AG10803 (cell line): Measurements from ENCODE around the gene CHCHD3.

Experiments
- DNase-seq: peaks from one replicate; pipeline ENCODE4 v3.0.0; 2010; ENCODE audit warnings: low read depth
- H3K4me3 ChIP-seq: 2 replicates; pipeline ENCODE4 v1.5.1; 2011; ENCODE audit warnings: mild to moderate bottlenecking, low read length, control low read depth
- TF ChIP-seq, protein P1 (sequence below): conservative IDR thresholded peaks from 2 replicates; pipeline ENCODE4 v1.5.1; 2011; ENCODE audit warnings: mild to moderate bottlenecking, low read length, control low read depth, inconsistent platforms

Gene CHCHD3

DNA sequence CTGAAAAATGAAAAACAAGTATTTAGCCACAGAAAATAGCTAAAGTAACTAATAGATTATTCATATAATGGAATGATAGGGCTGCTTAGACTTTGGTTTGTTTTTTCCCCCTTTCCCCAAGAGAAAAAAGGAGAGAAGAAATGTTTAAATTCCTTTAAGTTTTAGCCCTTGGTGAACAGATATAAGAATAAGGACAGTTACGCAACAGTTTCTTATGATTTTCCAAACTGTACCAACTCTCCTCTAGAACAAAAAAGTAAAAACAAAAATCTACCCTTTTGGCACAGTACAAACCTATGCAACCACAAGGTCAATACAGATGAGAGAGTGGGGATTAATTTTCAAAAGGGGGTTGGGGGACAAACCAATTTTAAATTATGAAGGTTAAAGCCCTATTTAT, 227.7 kb downstream of the CHCHD3 start:
- H3K4me3 ChIP-seq = no peak overlapping the region
- DNase-seq = no peak
- TF ChIP-seq, protein P1, sequence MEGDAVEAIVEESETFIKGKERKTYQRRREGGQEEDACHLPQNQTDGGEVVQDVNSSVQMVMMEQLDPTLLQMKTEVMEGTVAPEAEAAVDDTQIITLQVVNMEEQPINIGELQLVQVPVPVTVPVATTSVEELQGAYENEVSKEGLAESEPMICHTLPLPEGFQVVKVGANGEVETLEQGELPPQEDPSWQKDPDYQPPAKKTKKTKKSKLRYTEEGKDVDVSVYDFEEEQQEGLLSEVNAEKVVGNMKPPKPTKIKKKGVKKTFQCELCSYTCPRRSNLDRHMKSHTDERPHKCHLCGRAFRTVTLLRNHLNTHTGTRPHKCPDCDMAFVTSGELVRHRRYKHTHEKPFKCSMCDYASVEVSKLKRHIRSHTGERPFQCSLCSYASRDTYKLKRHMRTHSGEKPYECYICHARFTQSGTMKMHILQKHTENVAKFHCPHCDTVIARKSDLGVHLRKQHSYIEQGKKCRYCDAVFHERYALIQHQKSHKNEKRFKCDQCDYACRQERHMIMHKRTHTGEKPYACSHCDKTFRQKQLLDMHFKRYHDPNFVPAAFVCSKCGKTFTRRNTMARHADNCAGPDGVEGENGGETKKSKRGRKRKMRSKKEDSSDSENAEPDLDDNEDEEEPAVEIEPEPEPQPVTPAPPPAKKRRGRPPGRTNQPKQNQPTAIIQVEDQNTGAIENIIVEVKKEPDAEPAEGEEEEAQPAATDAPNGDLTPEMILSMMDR = no peak

DNA sequence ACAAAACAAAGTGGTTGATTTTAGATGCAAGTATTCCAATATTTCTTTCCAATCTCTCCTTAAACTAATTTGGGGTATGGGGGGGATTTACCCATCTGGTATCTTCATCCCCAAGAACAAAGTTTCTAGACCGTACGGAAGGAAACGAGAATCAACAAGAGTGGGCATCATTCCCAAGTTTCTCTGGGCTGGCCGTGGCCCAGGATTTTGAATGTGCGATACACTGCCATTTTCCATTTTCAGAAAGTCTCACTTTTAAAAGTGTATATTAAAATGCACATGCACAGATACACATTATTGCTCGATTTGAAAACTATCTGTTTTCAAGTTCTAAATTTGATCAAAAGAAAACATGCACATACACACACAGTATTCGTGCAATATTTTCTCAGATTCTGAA, 234.5 kb downstream of the CHCHD3 start:
- TF ChIP-seq, protein P1 = no peak
- no peak for DNase-seq

DNA sequence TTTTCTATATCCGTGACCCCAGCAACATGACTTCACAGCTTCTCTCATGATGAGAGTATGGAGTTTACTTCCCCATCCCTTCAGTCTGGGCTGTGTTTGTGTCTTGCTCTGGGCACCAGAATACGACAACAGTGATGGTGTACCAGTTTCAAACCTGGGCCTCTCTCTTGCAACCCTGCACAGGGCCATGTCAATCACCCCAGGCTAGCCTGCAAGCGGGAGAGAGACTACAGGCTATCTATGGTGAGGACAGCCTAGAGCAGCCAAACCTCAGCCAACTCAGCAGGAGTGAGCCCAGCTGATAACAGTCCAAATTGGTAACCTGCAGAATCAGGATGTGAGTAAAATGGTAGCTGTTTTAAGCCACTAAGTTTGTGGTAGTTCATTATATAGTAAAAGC, 235.8 kb downstream of the CHCHD3 start:
- no peak for DNase-seq
- TF ChIP-seq, protein P1 = no peak
- no peak overlapping the region for H3K4me3 ChIP-seq

More for the DNA sequence above, 234.5 kb downstream of the CHCHD3 start:
- H3K4me3 ChIP-seq = no peak overlapping the region

DNA sequence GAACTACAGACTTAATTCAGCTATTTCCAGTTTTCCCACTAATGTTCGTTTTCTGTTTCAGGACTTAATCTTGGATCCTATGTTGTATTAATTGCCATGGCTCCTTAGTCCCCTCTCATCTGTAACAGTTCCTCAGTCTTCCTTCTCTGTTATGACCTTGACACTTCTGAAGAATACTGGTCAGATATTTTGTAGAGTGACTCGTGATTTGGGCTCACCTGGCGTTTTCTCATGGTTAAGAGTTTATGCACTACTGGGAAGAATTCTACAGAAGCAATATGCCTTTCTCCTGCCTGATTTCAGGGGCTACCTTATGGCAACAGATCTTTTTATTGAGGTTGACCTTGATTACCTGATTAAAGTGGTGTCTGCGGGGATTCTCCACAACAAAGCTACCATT, 239.4 kb downstream of the CHCHD3 start:
- no peak overlapping the region for H3K4me3 ChIP-seq
- DNase-seq = no peak
- TF ChIP-seq, protein P1 = no peak

DNA sequence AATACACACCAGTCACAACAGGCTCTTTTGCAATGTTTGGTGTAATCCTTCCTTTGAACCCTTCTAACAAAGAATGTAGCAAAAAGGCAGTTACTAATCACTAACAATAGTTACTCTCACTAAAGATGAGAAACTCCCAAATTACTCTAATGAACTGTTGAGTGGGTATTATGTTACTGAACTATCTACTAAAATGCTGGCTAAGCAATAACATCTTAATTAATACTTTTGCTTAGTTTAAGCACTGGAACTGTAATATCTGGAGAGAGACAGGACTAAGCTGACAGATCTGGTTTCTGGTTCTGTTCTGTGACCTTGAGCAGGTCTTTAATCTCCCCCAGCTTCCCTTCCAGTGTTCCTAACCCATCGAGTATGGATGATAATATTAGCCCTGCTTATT, 241.7 kb downstream of the CHCHD3 start:
- TF ChIP-seq, protein P1 = no peak
- H3K4me3 ChIP-seq = no peak overlapping the region
- no peak for DNase-seq

DNA sequence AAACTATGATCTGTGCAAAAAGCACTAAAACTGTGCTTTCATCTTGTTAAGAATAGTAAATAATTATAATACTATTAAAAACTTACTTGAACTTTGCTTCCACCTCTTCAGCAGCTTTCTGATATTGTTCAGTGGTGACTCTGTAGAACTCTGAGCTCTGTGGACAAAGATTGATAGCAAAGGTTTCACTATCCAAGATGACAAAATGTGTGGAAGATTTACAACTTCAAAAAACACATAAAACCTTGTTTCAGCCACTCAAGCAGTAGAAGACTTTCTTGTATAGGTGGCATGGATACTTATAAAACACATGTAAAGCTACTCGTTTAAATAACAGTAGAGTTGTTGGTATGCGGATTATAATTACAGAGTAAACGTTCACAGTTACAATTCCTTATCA, 243.6 kb downstream of the CHCHD3 start:
- no peak overlapping the region for H3K4me3 ChIP-seq
- no peak for DNase-seq
- TF ChIP-seq, protein P1 = no peak

DNA sequence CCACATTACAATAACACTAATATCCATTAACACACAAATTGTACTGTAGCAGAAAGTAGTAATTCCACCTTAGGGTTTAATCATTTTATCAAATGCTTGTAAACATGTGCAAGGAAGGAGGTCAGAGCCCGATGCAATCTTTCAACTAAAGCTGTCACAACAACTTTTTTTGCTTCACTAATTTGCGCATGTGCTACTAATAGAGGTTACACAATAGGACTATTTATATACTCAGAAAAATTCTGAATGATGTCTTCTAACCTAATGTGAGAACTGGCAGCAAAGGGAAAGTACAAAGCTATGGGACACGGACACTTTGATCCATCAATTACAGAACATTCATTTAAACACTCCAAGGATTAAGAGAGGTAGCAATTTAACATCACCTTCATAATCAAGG, 244.4 kb downstream of the CHCHD3 start:
- TF ChIP-seq, protein P1 = no peak
- no peak overlapping the region for H3K4me3 ChIP-seq
- peak; percentile 71 for DNase-seq
